ENCODE results near the gene FOXF2.

Gene FOXF2

DNA sequence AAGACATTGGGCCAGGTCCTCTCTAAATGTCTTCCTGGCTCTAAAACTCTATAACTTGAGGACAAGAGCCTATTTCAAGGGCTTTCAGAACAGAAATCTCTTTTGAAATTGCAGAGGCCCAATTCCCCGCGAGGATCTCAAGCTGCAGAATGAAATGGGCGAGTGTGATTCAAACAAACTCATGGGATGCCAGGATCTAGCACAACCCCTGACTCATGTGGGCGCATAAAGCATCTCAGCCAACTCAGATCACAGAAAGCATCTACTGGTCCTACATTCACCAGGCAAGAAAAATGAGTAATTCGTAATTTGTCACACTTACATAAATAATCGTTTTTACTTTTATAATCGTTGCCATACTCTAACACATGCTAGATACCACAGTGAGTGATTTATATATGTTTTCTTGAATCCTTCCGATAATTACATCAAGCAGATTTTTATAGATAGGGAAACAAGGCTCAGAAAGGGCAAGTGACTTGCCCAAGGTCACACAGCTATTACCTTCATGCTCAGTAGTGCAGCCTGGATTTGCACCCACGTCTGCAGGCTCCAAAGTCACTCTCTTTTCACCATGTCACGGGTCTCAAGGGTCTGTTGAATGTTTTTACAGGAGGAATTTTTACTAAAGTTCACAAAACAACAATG lies 26.2 kb downstream of the FOXF2 start:
- DNase-seq, result no peak

DNA sequence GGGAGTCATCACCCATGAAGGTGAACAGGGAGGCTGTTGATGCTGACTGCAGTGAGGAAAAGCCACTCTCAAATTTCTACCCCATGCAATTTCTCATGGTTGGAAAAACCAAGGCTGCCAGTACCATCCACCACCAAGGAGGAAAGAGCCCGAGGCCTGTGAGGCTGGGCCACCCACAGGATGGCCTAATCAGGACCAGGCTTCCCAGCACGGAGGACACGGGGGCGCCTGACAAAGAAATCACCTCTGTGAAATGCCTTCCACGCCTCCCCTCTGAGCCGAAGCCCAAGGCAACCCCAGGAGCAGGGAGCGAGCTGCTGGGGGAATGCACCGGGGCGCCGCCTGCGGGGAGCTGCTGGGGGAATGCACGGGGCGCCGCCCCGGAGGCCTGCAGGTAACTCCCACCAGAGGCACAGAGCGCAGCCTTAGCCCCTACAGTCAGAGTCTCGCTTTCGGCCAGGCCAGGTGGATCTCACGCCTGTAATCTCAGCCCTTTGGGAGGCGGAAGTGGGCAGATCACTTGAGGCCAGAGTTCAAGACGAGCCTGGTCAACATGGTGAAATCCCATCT lies 26.9 kb downstream of the FOXF2 start:
- DNase-seq, result no peak

DNA sequence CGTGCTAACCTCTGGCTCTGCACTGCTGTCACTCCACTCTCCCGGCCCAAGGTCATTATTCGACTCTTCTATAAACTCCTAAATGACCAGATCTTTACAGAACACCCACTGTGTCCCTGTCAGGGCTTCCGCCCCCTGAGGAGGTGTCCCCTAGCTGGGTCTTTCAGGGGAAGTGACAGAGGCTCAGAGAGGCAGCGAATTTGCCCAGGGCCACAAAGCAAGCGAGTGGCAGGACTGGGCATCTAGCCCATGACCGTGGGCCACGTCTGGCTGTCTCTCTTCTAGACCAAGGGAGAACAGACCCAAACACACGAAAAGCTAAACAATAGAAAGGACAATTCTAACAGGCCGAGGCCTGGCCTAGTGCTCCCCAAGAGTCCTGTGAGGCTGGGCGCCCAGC lies 27.4 kb downstream of the FOXF2 start:
- no peak for DNase-seq

DNA sequence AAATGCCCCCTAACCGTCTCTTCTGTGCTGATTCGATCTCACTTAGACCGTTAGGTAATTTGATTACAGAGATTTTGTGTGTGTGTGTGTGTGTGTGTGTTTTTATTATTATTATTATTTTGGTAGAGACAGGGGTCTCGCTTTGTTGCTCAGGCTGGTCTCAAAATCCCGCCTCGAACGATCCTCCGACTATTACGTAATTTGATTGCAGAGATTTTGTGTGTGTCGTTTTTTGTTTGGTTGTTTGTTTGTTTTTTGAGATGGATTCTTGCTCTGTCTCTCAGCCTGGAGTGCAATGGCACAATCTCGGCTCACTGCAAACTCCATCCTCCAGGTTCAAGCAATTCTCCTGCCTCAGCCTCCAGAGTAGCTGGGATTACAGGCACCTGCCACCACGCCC lies 28.3 kb downstream of the FOXF2 start:
- DNase-seq, result no peak

DNA sequence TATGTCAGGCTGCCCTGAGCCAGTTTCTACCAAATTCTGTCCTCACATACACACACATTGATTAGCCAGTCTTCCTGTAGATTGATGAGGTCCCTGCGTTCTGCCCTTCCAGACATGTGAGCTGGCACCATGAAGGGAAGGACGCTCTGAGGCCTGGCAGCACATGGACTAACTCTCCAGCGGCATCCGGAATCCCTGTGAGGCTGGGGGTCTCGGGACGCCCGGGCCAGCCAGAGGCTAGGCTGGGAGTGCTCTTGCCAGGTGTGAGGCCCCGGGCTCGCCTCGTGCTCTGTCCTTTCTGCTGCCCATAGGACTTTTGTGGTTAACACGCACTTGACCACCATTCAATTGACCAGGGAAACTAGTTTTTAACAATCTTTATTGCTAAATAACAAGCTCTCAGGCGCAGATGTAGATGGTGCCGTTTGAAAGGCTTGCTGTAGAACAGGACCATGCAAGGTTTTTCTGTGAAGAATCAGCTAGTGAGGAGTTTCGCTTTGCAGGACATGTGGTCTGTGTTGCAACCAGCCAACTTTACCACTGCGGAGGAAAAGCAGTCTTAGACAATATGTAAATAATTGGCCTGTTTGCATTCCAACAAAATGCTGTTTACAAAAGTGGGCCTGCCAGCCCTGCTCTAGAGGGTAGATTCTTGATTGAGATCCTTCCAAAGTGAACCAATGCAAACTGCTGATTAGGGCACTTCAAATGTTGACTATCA lies 29.3 kb downstream of the FOXF2 start:
- DNase-seq, result no peak

DNA sequence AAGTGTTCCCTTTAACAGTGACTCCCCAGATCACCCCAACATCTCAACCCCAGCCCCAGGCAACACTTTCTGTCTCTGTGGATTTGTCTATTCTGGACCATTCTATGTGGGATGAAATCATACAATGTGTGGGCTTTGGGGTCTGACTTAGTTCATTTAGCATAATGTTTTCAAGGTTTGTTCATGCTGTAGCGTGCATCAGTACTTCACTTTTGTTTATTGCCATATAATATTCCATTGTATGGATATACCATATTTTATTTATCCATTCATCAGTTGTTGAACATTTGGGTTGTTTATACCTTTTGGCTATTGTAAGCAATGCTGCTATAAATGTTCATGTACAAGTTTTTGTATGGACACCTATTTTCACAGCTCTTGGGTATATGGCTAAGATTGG lies 31.0 kb downstream of the FOXF2 start:
- DNase-seq, result no peak

DNA sequence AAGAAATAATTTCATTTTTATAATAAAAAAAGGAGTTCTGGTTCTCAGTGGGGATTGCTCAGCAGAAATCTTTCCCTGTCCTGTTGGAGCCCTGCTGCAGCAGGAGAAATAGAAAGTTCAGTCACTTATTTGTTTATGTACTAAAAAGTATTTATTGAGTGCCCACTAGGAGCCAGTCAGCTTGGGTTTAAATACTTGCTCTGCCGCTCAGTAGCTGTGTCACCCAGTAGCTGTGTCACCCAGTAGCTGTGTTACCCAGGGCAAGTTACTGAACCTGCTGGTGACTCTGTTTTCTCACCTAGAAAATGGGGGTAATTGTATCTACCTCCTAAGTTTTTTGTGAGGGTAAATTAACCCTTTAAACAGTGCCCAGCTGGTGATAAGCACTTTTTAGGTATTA lies 32.9 kb downstream of the FOXF2 start:
- no peak for DNase-seq

DNA sequence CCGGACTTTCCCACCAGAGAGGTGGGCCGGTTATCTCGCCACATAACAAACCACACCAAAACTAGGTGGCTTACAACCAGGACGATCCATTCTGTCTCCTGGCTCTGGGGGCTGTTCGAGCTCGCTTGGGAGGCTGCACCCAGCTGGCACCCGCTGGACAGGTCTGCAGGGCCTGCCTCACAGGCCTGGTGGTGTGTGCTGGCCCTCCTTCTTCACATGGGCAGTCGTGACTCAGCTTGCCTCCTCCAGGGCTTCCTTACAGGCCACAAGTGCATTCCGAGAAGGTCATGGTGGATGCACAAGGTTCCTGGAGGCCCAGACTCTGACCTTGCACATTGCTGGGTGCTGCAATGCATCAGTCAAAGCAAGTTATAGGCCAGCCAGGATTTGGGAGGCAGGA lies 34.2 kb downstream of the FOXF2 start:
- no peak for DNase-seq

DNA sequence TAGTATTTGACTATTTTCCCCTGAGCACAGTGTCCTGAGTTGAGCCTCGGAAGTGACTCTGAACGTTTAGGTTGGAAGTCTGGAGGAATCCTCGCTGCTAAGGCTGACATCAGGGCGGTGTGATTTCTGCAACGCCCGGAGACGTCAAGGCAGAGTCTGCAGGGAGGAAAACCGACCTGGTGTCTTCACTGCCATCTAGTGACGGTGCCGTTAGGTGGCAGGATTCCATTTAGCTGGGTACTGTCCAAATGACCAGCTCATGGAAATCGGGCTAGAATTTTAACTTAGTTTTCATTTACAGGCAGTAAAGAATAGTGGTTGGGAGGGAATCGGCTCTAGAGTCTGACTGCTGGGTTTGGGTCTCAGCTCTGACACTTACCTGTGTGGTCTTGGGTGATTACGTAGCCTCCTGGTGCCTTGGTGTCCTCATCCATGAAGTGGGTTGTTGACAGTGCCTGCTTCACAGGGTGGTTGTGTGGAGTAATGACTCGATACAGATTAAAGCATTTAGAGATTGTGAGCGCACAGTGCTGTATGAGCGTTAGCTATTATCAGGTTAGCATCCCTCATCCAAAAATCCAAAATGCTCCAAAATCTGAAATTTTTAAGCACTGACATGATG lies 35.0 kb downstream of the FOXF2 start:
- DNase-seq, result no peak

DNA sequence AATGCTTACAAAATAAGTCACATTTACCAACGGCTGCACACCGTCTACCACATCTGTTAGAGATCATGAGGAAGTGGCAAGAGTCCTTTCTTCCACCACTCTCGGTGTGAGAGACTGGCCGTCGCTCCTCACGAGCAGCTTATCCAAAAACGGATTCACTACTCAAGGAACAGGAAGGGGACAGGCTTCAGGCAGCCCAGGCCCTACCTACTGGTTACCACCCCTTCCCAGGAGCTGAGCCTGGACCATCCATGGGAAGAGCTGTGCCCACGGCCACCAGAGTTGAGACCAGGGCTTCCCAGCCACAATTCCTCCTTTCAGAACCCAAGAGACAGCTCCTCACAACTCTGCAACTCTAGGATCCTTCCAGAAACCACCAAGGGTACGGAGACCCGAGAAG lies 37.0 kb downstream of the FOXF2 start:
- DNase-seq, result no peak

DNA sequence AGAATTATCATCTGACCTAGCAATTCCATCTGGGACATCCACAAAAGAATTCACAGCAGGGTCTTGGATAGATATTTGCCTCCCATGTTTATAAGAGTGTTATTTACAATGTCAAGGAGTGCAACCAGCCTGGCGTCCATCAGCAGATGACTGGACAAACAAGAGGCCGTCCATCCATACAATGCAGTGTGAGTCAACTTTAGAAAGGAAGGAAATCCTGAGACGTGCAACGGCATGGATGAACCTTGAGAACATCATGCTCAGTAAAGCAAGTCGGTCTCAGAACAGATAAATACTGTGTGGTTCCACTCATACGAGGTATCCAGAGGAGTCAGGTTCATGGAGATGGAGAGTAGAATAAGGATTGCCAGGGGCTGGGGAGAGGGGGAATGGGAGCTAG lies 46.4 kb downstream of the FOXF2 start:
- DNase-seq, result no peak

DNA sequence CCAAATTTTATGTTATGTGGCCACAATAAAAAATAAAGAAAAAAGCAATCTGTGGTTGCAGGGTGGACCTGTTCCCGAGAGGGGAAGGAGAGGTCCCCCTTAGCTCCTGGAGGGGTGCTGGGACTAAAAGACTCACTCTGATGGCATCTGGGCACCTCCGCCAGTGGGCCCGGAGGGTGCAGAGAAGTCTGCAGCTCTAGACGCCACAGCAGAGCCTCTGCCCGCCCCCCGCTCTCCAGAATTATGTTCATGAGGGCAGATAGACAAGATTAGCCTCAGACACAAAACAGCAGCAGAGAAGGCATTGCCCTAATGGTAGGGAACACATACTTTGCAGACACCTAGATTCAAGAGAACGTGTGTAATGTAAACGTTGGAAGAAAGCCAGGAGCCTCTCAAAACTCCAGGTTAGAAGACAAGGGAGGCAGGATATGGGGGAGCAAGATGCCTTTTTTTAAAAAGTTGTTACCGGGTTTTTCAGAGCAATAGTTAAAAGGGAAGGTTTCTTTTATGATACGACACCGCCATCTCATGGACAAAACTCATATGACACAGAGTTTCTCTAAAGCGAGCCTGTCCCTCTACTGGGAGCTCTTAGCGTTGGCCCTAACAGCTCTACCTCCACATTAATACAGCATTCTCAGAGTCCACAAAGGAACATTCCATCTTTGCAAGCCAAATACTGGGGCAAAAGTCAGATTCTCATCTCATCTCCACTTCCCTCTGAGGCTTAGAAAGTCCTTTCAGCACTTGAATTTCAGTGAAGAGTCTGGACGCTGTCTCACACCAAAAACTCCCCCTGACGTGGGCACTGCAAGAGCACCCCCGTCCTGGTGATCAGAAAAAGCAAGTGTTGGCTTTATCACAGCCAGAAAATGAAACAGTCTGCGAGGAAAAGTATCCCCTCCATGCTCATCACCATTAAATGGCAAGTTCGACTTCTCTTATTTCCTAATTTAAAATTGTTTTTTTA lies 47.2 kb downstream of the FOXF2 start:
- DNase-seq, result no peak

DNA sequence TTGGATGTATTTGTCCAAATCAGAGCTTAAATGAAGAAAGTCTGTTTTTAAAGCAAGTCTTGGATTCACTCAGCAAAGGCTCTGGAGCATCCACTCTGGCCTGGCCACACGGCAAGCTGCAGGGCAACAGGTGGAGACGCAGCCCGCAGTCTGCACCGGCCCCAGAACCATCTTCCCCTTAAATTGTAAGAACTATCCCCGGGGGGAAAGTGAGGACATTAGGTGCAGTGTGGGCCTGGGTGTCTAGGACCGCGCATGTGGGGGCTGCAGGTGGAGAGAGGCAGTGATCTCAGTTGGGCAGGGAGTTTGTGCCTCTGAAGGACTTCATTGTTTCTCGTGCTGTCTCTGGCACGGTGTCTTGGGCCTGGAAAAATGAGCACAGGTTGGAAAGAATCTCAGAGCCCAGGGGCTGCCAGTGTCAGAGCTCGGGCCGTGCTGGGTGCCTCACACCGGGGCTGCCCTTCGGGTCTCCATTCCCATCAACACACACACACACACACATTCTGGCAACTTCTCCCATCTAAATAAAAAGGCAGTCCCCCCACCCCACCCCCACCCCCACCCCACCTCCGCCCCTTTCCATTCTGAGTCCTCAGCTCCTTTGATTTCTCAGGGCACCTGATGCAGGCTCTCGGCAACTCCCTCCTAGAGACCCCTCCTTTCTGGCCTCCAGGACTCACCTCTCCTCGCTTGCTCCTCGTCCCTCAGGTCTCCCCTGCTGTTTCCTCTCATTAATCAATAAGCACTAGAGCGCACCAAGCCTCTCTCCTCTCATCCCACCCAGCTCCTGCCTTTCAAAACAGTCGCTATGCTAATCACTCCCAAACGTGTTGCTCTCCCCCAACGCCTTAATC lies 48.4 kb downstream of the FOXF2 start:
- DNase-seq, result no peak

DNA sequence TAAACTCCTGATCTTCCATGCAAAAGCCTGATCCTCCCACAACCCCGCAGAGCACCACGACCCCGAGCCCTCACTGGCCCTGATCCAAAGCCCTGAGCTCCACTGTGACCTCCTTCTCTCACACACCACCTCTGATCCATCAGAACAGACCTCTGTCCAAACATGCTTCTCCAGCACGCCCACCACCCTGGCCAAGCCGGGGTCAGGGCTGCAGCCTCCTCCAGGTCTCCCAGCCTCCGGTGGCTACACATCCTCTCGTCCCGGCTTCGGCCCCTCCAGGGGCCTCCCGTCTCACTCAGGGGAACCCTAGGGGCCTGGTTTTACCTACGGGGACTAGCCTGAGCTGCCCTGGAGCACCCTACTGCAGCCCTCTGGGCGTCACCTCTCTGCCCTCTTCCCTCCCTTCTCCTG lies 49.1 kb downstream of the FOXF2 start:
- no peak for DNase-seq

DNA sequence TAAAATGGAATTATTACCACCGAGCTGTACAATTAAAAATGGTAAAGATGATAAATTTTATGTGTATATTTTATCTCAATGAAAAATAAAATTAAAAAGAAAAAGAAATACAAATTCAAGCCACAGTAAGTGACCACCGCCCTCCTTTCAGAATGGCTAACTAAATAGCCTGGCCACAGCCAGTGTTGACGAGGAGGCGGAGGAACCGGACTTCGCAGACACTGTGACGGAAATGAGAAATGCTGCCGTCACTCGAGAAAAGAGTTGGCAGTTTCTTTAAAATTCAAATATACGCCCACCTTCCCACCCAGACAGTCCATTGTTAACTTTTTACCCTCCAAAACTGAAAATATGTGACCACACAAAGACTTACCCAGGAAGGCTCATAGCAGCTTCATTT lies 50.0 kb downstream of the FOXF2 start:
- no peak for DNase-seq

DNA sequence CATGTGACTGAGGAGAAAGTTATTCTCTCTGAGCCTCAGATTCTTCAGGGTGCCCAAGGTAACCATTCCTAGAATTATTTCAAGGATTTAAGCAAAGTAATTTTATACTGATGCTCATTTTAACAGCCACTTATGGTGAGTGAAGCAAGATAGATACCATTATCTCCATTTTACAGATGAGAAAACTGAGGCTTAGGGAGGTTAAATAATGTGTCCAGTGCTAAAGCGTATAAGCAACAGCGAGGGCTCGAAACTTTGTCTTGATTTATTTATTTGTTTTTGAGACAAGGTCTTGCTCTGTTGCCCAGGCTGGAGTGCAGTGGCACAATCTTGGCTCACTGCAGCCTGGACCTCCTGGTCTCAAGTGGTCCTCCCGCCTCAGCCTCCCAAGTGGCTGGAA lies 53.6 kb downstream of the FOXF2 start:
- no peak for DNase-seq

All from activated CD4-positive, alpha-beta T cell treated with anti-CD3 and anti-CD28 coated beads for 1 hour (primary cell).